GM19467 (cell line): Measurements from ENCODE around the gene NKTR.

Experiments
- ATAC-seq: cut with Tn5 transposase; IDR thresholded peaks from one replicate; pipeline ENCODE4 v1.9.1; 2021; ENCODE audit warnings: mild to moderate bottlenecking, moderate library complexity; ENCODE audit not compliant: unreplicated experiment

NKTR gene

DNA sequence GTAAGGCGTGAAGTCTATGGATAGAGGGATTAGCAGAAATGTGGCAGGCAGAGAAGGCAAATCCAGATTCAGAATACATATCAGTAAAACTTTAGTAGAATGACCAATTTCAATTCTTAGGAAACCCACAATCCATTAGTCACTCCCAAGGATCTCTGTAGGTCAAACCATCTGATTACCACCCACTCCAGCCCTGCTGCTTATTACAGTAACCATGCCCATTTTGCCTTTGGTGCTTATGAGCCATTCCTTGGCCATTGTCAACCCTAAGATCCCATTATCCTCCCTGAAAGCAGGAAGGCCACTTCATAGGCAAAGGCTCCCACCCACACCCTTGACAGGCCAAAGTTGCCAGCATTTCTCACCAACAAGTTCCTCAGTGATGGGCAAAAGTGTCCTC lies 79.8 kb downstream of the NKTR start:
- no peak for ATAC-seq

DNA sequence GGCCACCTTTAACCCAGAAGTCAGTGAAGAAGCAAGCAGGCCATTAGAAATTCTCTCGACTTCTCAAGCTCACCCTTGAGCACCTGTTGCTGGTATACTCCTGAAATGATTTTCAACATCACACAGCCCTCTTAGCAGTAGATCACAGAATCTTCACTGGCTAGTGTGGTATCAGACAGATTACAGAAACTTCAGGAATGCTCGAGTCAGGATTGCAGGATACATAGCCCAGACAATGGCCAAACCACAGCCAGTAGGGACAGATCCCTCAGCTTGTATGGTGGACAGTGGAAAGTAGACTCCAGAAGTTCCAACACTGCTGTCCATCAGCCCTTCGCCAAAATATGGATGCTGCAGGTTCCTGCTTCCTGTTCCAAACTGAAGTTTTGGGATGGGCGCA lies 80.3 kb downstream of the NKTR start:
- no peak for ATAC-seq

DNA sequence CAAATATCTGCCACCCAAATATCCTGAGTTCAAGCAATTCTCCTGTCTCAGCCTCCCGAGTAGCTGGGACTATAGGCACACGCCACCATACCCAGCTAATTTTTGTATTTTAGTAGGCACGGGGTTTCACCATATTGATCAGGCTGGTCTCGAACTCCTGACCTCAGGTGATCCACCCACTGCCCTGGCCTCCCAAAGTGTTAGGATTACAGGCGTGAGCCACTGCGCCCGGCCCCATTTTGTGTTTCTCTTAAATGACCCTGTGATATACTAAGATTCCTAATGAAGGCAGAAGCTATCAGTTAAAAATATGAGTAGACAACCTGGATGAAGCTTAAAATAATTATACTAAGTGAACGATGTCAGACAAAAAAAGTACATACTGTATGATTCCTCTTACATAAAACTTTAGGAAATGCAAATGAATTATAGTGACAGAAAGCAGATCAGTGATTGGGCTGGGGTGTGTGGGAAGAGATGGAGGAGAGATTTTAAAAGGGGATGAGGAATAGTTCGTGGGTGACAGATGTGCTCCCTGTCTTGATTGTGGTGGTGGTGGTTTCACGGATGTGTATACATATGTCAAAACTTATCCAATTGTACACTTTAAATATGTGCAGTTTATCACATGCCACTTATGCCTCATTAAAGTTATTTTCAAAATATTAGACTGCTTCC lies 81.0 kb downstream of the NKTR start:
- no peak for ATAC-seq

DNA sequence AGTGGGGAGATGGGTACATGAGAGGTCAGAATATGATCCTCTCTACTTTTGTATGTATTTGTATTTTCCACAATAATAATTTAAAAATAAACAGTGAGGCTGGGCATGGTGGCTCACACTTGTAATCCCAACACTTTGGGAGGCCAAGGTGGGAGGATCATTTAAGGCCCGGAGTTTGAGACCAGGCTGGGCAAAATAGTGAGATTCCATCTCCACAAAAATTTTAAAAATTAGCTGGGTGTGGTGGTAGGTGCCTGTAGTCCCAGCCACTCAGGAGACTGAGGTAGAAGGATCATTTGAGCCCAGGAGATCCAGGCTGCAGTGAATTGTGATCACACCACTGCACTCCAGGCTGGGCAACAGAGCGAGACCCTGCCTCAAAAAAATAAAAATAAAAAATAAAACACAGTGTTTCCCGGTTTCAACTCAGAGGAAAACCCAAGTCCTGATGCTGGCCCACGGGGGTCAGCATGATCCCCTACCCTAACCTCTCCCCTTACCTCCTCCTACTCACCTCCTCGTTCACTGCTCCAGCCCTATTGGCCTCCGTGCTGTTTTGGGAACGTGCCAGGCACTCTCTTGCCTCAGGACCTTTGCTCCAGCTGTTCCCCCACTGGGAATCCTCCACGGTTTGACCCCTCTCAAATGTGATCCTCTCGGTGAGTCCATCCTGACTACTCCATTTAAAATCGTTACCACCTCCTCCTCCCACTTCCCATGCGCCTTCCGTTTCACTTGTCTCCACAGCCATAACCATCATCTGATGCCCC lies 82.0 kb downstream of the NKTR start:
- ATAC-seq: no peak

DNA sequence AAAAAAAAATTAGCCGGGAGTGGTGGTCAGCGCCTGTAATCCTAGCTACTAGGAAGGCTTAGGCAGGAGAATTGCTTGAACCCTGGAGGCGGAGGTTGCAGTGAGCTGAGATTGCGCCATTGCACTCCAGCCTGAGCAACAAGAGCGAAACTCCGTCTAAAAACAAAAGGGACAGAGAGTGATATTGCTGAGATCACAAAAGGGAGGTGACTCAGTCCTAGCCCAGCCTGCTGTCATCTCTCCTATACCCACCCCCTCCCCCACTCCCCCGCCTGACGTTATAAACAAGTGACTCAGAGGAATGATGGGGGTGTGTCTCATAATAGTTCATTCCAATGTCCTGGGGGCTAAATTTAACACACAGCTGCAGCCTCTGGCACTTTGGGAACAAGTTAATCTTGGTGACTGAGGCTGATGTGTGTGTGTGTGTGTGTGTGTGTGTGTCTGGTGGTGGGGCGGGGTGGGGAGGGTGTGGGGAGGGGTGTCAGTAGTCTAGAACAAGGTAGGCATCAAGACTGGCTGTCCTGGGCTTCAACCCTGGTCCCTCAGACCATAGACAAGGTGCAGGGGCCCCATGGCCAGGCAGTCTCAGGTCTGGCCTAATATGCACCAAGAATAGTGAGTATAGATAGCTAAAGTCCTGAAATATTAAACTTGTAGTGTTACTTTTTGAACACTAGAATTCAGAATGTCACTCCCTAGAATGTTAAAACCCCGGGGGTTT lies 83.6 kb downstream of the NKTR start:
- ATAC-seq: no peak

DNA sequence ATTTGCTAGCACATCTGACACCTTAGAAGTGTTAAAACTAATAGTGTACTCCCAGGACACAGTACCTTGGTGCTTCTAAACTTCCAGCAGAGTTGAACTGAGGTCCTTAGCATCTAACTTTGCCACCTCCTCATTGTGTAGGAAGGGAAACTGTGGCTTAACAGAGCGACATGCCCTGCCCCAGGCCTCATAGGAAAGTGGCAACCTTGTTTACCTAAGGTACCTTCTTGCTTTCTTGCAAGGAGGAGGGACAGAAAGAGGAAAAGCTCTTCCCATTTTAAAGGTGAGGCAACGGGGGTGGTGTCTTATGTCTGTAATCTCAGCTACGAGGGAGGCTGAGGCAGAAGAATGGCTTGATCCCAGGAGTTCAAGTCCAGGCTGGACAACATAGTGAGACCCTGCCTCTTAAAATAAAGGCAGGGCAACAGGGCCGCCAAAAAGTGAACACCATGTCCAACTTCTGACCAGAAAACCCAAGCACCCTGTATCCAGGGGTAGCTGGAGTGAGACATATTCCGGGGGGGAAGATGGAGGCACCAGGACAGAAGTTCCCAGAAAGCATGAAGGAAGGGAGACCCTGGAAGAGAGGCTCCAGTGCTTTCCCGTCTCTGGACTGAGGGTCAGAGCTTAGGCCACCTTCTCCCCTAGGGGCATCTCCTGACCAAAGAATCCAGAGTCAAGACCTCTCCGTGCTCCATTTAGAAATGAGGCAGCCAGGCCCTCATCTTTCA lies 84.3 kb downstream of the NKTR start:
- no peak for ATAC-seq

DNA sequence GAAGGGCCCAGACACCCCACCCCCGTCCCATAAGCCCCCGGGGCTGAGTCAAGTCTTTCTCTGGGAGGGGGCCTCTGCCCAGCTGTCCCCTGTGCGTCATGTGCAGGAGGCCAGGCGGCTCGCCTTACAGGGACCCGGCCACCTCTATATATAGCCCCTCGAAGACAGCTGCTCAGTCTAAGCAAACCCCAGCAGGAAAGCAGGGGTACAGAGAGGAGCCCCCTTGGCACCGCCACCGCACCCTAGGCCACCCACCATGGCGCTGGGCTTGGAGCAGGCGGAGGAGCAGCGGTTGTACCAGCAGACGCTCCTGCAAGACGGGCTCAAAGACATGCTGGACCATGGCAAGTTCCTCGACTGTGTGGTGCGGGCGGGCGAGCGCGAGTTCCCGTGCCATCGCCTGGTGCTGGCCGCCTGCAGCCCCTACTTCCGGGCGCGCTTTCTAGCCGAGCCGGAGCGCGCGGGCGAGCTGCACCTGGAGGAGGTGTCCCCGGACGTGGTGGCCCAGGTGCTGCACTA lies 84.9 kb downstream of the NKTR start, which contains the start of gene KLHL40:
TSS of gene KLHL40 (plus strand) at position 175 of the 519 bp plus-strand sequence. CDS start at position 257, 82 bp downstream.
- ATAC-seq: no peak

DNA sequence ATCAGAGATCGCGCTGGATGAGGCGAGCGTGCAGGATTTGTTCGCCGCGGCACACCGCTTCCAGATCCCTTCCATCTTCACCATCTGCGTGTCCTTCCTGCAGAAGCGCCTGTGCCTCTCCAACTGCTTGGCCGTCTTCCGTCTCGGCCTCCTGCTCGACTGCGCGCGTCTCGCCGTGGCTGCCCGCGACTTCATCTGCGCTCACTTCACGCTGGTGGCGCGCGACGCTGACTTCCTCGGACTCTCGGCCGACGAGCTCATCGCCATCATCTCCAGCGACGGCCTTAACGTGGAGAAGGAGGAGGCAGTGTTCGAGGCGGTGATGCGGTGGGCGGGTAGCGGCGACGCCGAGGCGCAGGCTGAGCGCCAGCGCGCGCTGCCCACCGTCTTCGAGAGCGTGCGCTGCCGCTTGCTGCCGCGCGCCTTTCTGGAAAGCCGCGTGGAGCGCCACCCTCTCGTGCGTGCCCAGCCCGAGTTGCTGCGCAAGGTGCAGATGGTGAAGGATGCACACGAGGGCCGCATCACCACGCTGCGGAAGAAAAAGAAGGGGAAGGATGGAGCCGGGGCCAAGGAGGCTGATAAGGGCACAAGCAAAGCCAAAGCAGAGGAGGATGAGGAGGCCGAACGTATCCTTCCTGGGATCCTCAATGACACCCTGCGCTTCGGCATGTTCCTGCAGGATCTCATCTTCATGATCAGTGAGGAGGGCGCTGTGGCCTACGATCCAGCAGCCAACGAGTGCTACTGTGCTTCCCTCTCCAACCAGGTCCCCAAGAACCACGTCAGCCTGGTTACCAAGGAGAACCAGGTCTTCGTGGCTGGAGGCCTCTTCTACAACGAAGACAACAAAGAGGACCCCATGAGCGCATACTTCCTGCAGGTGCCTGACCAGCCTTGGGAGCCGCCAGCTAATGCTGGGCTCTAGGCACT lies 85.7 kb downstream of the NKTR start:
- ATAC-seq: no peak

DNA sequence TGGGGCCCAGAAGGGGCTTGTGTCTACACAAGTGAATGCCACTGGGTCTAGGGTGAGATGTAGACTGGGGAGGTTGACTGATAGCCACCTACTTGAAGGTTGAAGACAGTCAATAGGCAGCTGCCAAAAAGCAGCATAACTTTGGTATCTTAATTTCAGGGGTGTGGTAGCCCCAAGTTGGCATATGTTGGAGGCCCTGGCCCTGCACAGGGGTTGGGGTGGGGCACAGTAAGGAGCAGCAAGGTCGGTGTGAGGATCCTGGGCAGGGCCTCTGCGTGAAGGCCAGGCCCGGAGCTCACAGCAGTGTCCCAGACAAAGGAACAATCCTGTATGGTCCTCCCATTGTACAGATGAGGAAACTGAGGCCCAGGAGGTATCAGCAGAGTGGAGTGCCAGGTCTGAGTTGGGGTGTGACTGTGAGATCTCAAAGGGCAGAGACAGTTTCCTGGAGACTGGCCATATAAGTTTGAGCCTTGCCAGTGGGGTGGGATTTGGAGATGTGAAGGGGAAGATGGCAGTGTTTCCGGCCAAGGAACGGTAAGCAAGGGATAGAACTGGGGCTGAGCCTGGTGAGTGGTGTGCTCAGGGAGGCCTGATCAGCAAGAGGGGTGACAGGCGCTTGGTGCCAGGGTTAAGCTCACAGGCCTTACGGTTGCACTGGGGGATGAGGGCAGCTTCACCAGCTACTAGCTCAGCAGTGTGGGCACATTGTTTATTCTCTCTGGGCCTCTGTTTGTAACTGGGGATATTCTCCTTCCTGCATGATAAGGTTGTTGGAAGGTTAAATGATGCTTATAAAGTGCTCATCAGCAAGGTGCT lies 86.6 kb downstream of the NKTR start:
- ATAC-seq: no peak

DNA sequence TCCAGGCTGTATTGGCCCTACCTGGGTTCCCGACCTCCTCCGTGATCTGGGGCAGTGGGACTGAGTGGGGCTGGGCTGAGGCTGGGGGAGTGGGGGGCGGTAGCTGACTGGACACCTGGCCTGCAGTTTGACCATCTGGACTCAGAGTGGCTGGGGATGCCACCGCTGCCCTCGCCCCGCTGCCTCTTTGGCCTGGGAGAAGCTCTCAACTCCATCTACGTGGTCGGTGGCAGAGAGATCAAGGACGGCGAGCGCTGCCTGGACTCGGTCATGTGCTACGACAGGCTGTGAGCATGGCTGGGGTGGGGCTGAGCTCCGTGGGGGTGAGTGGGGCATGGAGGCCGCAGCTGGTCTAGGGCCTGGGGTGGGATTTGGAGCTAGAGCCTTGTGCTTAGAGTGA lies 87.5 kb downstream of the NKTR start:
- no peak for ATAC-seq

DNA sequence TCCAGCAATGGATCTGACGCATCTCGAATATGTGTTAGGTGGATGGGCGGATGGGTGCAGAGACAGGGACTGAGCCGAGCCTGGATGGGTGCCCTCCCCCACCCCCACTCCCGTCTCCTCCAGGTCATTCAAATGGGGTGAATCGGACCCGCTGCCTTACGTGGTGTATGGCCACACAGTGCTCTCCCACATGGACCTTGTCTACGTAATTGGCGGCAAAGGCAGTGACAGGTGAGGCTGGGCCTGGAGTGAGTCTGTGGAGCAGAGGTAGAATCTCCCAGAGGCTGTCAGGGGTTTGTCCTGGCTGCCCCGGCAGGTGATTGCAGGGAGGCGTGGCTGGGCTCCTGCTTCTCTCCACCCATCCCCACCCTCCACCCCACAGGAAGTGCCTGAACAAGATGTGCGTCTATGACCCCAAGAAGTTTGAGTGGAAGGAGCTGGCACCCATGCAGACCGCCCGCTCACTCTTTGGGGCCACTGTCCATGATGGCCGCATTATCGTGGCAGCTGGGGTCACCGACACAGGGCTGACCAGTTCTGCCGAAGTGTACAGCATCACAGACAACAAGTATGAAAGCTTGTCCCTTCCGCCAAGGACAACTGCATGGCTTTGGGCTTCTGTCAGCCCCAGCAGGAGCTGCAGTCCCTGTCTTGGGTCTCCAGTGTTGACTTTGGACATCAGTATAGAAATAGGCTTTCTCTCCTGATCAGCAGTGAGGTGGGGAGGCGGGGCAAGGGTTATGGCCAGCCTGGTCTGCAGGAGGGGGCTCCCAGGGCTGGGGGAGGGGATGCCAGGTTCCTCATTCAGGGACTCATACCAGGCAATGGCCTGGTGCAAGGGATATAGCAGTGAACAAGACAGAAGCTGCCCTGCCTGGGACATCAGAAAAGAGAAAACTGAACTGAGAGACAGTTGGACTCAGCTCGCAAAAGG lies 88.3 kb downstream of the NKTR start:
- no peak for ATAC-seq

DNA sequence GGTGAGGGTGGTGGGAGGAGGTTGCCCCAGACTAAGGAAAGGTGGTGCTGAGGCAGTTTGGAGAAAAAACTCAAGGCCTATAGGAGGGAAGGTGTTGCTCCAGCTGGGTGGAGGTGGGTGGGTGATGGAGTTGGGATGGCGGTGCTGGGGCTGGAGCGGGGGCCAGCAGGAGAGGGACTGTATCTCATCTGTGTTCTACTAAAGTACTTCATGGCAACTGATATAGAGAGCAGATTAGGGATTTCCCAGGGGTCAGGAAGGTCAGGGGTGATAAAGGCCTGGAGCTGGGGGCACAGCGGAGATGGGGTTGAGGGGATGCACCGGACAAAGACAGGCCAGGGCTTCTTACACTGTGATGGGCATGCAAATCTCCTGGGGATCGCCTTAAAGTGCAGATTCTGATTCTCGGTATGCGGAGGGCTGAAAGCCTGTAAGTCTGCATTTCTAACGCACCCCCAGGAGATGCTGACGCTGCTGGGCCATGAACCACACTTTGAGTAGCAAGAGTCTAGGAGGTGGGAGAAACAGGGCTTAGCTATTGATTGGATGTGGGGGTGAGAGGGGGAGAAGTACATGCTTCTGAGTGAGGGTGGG lies 89.0 kb downstream of the NKTR start:
- no peak for ATAC-seq

DNA sequence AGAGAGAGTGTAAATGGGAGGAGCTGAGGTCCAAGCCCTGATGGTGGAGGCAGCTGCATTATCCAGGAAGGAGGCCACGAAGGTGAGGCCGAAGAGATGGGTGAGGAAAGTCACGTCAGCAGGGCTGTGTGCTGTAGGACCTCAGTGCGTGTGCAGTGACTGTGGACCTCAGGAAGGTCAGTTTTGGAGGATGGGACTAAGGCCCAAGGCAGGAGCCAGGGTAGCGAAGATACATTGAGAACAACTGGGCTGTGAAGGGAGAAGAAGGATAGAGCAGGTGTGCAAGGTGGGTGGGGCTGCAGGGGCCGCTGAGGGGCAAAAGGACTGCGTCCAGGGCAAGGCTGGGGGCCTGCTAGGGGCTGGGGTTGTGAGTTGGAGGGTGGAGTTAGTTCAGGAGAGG lies 89.7 kb downstream of the NKTR start:
- no peak for ATAC-seq

DNA sequence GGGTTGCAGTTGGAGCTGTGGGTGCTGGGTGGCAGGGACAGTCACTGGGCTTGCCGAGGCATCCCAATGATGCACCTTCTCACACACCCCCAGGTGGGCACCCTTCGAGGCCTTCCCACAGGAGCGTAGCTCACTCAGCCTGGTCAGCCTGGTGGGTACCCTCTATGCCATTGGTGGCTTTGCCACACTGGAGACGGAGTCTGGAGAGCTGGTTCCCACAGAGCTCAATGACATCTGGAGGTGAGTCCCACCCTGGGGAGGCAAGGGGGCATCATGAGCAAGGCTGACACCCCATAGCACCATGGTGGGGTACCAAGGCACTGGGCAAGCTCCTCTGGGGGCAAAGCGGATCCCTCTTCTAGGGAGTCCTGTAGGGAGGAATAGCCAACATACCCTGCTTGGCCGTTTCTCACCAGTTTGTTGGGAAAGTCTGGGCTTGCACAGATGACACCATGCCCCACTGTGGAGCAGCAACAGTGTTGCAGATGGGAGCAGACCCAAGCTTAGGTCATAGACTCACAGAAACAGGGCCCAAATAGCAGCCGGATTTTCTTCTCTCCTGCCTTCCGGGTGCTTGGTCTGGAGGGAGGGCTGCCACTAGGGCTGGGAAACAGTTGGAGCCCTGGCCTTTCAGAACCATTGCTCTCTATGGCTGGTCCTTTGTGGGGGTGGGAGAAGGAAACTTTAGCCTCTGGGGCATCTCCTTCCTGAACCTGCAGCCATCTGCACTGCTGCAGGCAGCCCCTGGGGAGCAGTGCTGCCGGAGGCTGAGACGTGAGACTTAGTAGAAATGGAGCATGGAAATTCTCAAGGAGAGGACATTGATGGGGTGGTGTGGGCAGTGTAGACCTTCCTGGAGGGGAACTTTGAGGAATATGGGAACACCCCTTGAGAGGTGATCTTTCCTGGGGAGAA lies 90.5 kb downstream of the NKTR start:
- ATAC-seq: no peak

DNA sequence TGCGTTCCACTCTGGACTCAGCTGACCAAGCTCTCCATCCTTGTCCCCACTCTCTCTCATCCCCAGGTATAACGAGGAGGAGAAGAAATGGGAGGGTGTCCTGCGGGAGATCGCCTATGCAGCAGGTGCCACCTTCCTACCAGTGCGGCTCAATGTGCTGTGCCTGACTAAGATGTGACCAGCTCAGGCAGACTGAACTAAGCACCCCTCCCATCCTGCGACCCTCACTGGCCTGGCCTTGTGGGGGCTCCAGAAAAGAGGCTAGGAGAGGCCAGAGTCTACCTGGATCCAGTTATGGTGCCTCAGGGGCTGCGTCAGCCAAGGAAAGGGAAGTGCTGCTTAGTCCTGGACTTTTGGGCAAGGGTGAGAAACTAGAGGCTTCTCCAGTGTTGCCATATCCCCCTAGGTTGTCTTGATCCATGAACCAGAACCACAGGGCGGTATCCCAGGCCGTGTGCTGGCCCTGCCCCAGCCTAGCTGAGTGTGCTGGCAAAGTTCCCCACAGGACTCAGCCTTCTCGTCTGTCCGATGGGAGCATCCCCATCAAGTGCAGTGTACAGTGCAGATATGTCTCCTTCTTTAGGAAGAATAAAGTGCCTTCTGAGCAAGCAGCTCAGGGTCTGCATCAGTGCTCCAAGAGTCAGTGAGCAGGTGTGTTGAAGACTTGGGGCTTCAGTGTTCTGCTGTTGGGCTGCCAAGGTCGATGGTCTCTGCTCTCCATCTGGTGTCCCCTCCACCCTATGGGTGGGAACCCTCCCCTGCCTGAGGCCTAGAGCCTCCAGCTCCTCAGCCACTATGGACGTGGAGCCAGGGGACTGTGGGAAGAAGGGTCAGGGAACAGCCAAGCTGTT lies 91.6 kb downstream of the NKTR start:
- ATAC-seq: no peak
